HepG2 (cell line): Measurements from ENCODE around the gene MAB21L4. TPM values are rescaled to one million over a fixed set of nuclear protein-coding genes. Genes with fewer than 3 reads are reported as not detected.

Experiments used
- ARNT ChIP-seq: fragments of 450-650 bp; IDR thresholded peaks from 2 replicates; pipeline ENCODE4 v1.6.1; 2017
- BORCS8-MEF2B ChIP-seq: sonication (generic); formaldehyde crosslinking; IDR thresholded peaks from 2 replicates; pipeline ENCODE4 v1.8.0; 2022; ENCODE audit warnings: mild to moderate bottlenecking, missing genetic modification reagents
- CEBPB ChIP-seq: IDR thresholded peaks from 2 replicates; pipeline ENCODE4 v1.6.1; 2011; ENCODE audit warnings: low read depth, low read length, improper control_type of control experiment, borderline replicate concordance
- ERF ChIP-seq: IDR thresholded peaks from 2 replicates; pipeline ENCODE4 v1.6.1; 2018; ENCODE audit warnings: missing biosample characterization, missing genetic modification reagents
- KLF6 ChIP-seq: IDR thresholded peaks from 2 replicates; pipeline ENCODE4 v1.8.0; 2016; ENCODE audit warnings: missing biosample characterization, missing genetic modification reagents
- MED1 ChIP-seq: sonication (generic); formaldehyde crosslinking; IDR thresholded peaks from 2 replicates; pipeline ENCODE4 v1.4.0; 2020; ENCODE audit warnings: missing genetic modification reagents
- MED13 ChIP-seq: sonication (generic); formaldehyde crosslinking; IDR thresholded peaks from 2 replicates; pipeline ENCODE4 v1.5.0; 2020; ENCODE audit warnings: missing genetic modification reagents
- NCOA2 ChIP-seq: sonication (generic); formaldehyde crosslinking; IDR thresholded peaks from 2 replicates; pipeline ENCODE4 v1.8.0; 2022; ENCODE audit warnings: inconsistent platforms
- NFKBIZ ChIP-seq: IDR thresholded peaks from 2 replicates; pipeline ENCODE4 v1.6.1; 2018; ENCODE audit warnings: missing genetic modification reagents, missing compliant biosample characterization
- NFRKB ChIP-seq: fragments of 450-650 bp; IDR thresholded peaks from 2 replicates; pipeline ENCODE4 v1.6.1; 2017
- NFYB ChIP-seq: sonication (generic); formaldehyde crosslinking; IDR thresholded peaks from 2 replicates; pipeline ENCODE4 v1.4.0; 2020; ENCODE audit warnings: missing genetic modification reagents
- RARA ChIP-seq: IDR thresholded peaks from 2 replicates; pipeline ENCODE4 v1.6.1; 2016; ENCODE audit warnings: missing genetic modification reagents, missing compliant biosample characterization
- SIN3A ChIP-seq: IDR thresholded peaks from 2 replicates; pipeline ENCODE4 v1.6.1; 2011; ENCODE audit warnings: low read depth, mild to moderate bottlenecking, control low read depth, low read length, borderline replicate concordance
- SRF ChIP-seq: IDR thresholded peaks from 2 replicates; pipeline ENCODE4 v1.6.1; 2011; ENCODE audit warnings: mild to moderate bottlenecking, low read depth, low read length, moderate library complexity
- SRSF4 ChIP-seq: fragments of 200-400 bp; formaldehyde crosslinking; IDR thresholded peaks from one replicate; pipeline ENCODE4 v1.6.1; 2018; ENCODE audit warnings: mild to moderate bottlenecking, low read depth, low read length, moderate library complexity; ENCODE audit not compliant: poor library complexity, severe bottlenecking
- XRCC5 ChIP-seq: fragments of 200-400 bp; formaldehyde crosslinking; optimal IDR thresholded peaks from 2 replicates; pipeline ENCODE3; 2017; ENCODE audit warnings: mild to moderate bottlenecking, low read length
- ZFYVE20 ChIP-seq: sonication (generic); formaldehyde crosslinking; IDR thresholded peaks from 2 replicates; pipeline ENCODE4 v1.8.0; 2023; ENCODE audit warnings: low read depth, mild to moderate bottlenecking, moderate library complexity, missing genetic modification reagents, borderline replicate concordance
- ZNF225 ChIP-seq: sonication (generic); formaldehyde crosslinking; IDR thresholded peaks from 2 replicates; pipeline ENCODE4 v1.4.0; 2020; ENCODE audit warnings: mild to moderate bottlenecking, missing genetic modification reagents
- ZNF274 ChIP-seq: sonication (generic); formaldehyde crosslinking; IDR thresholded peaks from 2 replicates; pipeline ENCODE4 v1.5.1; 2020; ENCODE audit warnings: mild to moderate bottlenecking, missing genetic modification reagents
- ZNF34 ChIP-seq: sonication (generic); formaldehyde crosslinking; IDR thresholded peaks from 2 replicates; pipeline ENCODE4 v1.4.0; 2020; ENCODE audit warnings: mild to moderate bottlenecking, missing genetic modification reagents, borderline replicate concordance
- ZNF556 ChIP-seq: sonication (generic); formaldehyde crosslinking; IDR thresholded peaks from 2 replicates; pipeline ENCODE4 v1.4.0; 2020; ENCODE audit warnings: mild to moderate bottlenecking, missing genetic modification reagents, borderline replicate concordance
- ZNF709 ChIP-seq: sonication (generic); formaldehyde crosslinking; IDR thresholded peaks from 2 replicates; pipeline ENCODE4 v1.5.0; 2020; ENCODE audit warnings: mild to moderate bottlenecking, missing genetic modification reagents
- polyA plus RNA-seq, 8 experiments: library from polyadenylated mRNA; depleted of rRNA in 3 of 8; stranded (reverse) in 7 of 8; unstranded in 1 of 8; fragments of >200 nt; fragmentation: Illumina TruSeq in 4 of 8; extraction: Trizol in 4 of 8; gene quantifications; 2 replicates each; pipeline versions ENCODE4 v1.2.1 to v1.2.3, GENCODE V29; 2011 to 2016; ENCODE audit warnings: low read depth in 4 of 8, missing spikeins in 1 of 8, mixed read lengths in 1 of 8; ENCODE audit not compliant: insufficient read depth in 1 of 8
- total RNA-seq, 5 experiments: library from RNA; depleted of rRNA; stranded (reverse); fragments of >200 nt; fragmentation: Illumina TruSeq; extraction: Trizol; gene quantifications; 2 replicates each; pipeline ENCODE4 v1.2.3, GENCODE V29; 2016; ENCODE audit warnings: low read depth in 1 of 5
- TF ChIP-seq, protein P1 (sequence below): sonication (generic); formaldehyde crosslinking; IDR thresholded peaks from 2 replicates; pipeline ENCODE4 v1.4.0; 2020; ENCODE audit warnings: missing genetic modification reagents, low read depth, mild to moderate bottlenecking, borderline replicate concordance
- TF ChIP-seq, protein P2 (sequence below): sonication (generic); formaldehyde crosslinking; IDR thresholded peaks from 2 replicates; pipeline ENCODE4 v1.5.0; 2020; ENCODE audit warnings: mild to moderate bottlenecking, missing genetic modification reagents
- TF ChIP-seq, protein P3 (sequence below): sonication (generic); formaldehyde crosslinking; IDR thresholded peaks from 2 replicates; pipeline ENCODE4 v1.8.1; 2023; ENCODE audit warnings: mild to moderate bottlenecking, missing genetic modification reagents

The MAB21L4 gene
- total and polyA plus RNA-seq, 2 of the 13 experiments (the other 11 are each of a cell fraction or from before 2014, with no cell fraction given): 3.0 to 14.0 TPM

DNA sequence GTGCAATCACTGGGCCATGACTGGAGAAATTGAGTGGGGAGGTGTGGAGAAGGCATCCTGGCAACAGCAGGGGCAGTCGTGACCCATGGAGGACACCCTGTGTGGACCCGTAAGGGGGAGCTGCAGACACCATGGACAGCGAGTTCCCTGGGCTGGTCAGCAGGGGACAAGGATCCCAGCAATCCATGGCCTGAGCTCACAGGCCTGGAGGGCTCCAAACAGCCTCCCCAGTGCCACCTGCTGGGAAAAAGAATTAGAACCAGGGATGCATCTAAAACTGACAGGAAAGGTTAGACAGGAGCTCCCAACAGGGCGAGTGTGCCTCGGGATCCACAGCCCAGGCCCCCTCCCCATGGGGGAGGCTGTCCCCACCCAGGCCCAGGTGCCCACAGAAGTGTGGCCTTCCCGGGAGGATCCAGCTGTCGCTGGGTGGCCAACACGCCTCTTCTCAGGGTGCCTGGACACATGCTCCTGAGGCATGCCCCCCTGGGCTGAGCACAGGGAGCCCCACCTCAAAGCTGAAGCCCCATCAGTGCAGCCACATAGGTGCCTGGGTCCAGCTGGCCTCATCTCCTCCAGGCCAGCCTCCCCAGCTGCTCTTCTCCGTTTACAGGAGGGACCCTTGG is 55.4 kb downstream of the MAB21L4 start (continued):
- TF ChIP-seq NFYB (CRISPR knock-in tag): no peak
- no peak for TF ChIP-seq ZNF556
- TF ChIP-seq CEBPB: no peak
- TF ChIP-seq ERF: peak; percentile 59; the same call in 1 of the 2 replicates
- TF ChIP-seq NFRKB: no peak
- no peak for TF ChIP-seq ZNF34 (CRISPR knock-in tag)
- peak; percentile 59; the same call in 1 of the 2 replicates for TF ChIP-seq BORCS8-MEF2B (CRISPR knock-in tag)
- TF ChIP-seq KLF6 (CRISPR knock-in tag): peak; percentile 31; the same call in 1 of the 2 replicates
- TF ChIP-seq MED1 (CRISPR knock-in tag): peak; percentile 23; the same call in 1 of the 2 replicates
- no peak for TF ChIP-seq MED13
- TF ChIP-seq ZFYVE20 (CRISPR knock-in tag): no peak
- TF ChIP-seq SRF: no peak
- no peak for TF ChIP-seq RARA (CRISPR knock-in tag)
- no peak for TF ChIP-seq SRSF4
- no peak for TF ChIP-seq NCOA2 (CRISPR knock-in tag)
- TF ChIP-seq SIN3A: no peak
- no peak for TF ChIP-seq ARNT
- TF ChIP-seq, protein P1, sequence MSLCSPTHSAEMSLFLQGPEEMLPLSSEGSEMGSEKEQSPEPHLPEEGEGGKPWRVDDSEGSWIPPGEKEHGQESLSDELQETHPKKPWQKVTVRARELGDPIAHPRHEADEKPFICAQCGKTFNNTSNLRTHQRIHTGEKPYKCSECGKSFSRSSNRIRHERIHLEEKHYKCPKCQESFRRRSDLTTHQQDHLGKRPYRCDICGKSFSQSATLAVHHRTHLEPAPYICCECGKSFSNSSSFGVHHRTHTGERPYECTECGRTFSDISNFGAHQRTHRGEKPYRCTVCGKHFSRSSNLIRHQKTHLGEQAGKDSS (CRISPR knock-in tag): no peak
- no peak for TF ChIP-seq ZNF709 (CRISPR knock-in tag)
- TF ChIP-seq, protein P2, sequence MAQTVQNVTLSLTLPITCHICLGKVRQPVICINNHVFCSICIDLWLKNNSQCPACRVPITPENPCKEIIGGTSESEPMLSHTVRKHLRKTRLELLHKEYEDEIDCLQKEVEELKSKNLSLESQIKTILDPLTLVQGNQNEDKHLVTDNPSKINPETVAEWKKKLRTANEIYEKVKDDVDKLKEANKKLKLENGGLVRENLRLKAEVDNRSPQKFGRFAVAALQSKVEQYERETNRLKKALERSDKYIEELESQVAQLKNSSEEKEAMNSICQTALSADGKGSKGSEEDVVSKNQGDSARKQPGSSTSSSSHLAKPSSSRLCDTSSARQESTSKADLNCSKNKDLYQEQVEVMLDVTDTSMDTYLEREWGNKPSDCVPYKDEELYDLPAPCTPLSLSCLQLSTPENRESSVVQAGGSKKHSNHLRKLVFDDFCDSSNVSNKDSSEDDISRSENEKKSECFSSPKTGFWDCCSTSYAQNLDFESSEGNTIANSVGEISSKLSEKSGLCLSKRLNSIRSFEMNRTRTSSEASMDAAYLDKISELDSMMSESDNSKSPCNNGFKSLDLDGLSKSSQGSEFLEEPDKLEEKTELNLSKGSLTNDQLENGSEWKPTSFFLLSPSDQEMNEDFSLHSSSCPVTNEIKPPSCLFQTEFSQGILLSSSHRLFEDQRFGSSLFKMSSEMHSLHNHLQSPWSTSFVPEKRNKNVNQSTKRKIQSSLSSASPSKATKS: no peak
- TF ChIP-seq, protein P3, sequence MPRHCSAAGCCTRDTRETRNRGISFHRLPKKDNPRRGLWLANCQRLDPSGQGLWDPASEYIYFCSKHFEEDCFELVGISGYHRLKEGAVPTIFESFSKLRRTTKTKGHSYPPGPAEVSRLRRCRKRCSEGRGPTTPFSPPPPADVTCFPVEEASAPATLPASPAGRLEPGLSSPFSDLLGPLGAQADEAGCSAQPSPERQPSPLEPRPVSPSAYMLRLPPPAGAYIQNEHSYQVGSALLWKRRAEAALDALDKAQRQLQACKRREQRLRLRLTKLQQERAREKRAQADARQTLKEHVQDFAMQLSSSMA (CRISPR knock-in tag): no peak
- no peak for TF ChIP-seq NFKBIZ
- peak; percentile 53; the same call in 1 of the 2 replicates for TF ChIP-seq ZNF225
- TF ChIP-seq ZNF274 (CRISPR knock-in tag): no peak
- peak; percentile 96 for TF ChIP-seq XRCC5
